CD14-positive monocyte (primary cell): ENCODE measurements around the gene NFATC2. TPM values are rescaled to one million over a fixed set of nuclear protein-coding genes. Genes with fewer than 3 reads are reported as not detected.

Experiments used
- DNase-seq, 3 donors: peaks; one replicate each; pipeline ENCODE4 v3.0.0-alpha.2; 2011 to 2022
- H2AFZ ChIP-seq: 2 replicates; pipeline ENCODE4 v1.6.0; 2012; ENCODE audit warnings: mild to moderate bottlenecking, low read depth, low read length, inconsistent platforms; ENCODE audit not compliant: insufficient read depth, poor library complexity, severe bottlenecking
- H3K27ac ChIP-seq, 2 donors: 1 replicate in 1 of 2; 2 replicates in 1 of 2; pipeline ENCODE4 v1.5.1; 2012 to 2013; ENCODE audit warnings: low read length in 2 of 2, control low read depth in 1 of 2, inconsistent platforms in 1 of 2, low read depth in 1 of 2, mild to moderate bottlenecking in 1 of 2
- H3K27me3 ChIP-seq, 2 donors: one replicate each; pipeline versions ENCODE4 v1.6.0 to v1.6.1; 2011 to 2013; ENCODE audit warnings: low read length in 2 of 2; ENCODE audit not compliant: control insufficient read depth in 2 of 2, insufficient read depth in 2 of 2
- H3K36me3 ChIP-seq, 2 donors: replicated peaks in 1 of 2; 1 replicate in 1 of 2; 2 replicates in 1 of 2; pipeline versions ENCODE4 v1.5.1 to v1.6.1; 2012 to 2013; ENCODE audit warnings: low read length in 2 of 2, control low read depth in 1 of 2, inconsistent platforms in 1 of 2, mild to moderate bottlenecking in 1 of 2; ENCODE audit not compliant: insufficient read depth in 2 of 2, control insufficient read depth in 1 of 2
- H3K4me1 ChIP-seq, 2 donors: 1 replicate in 1 of 2; 2 replicates in 1 of 2; pipeline versions ENCODE4 v1.5.1 to v1.6.1; 2012 to 2013; ENCODE audit warnings: low read length in 2 of 2, control low read depth in 1 of 2, inconsistent platforms in 1 of 2, mild to moderate bottlenecking in 1 of 2, moderate library complexity in 1 of 2; ENCODE audit not compliant: insufficient read depth in 2 of 2, control insufficient read depth in 1 of 2
- H3K4me2 ChIP-seq: replicated peaks from 2 replicates; pipeline ENCODE3; 2012; ENCODE audit warnings: low read length, moderate library complexity, mild to moderate bottlenecking; ENCODE audit not compliant: poor library complexity, severe bottlenecking; ENCODE audit errors: extremely low read depth
- H3K4me3 ChIP-seq, 3 experiments: fragments of 200-600 bp in 1 of 3; sonication (generic) in 1 of 3; replicated peaks in 1 of 3; 1 replicate in 2 of 3; 2 replicates in 1 of 3; pipeline ENCODE4 v1.5.1; 2011 to 2013; ENCODE audit warnings: low read length in 3 of 3, mild to moderate bottlenecking in 3 of 3, control low read depth in 2 of 3, low read depth in 2 of 3, inconsistent platforms in 1 of 3, moderate library complexity in 1 of 3
- H3K79me2 ChIP-seq: 2 replicates; pipeline ENCODE4 v1.6.0; 2012; ENCODE audit warnings: mild to moderate bottlenecking, control low read depth, inconsistent platforms, low read length, moderate library complexity; ENCODE audit not compliant: insufficient read depth
- H3K9ac ChIP-seq: 2 replicates; pipeline ENCODE4 v1.6.0; 2017; ENCODE audit warnings: low read length, mild to moderate bottlenecking; ENCODE audit not compliant: insufficient read depth, poor library complexity, severe bottlenecking
- H3K9me3 ChIP-seq, 2 donors: replicated peaks in 1 of 2; 1 replicate in 1 of 2; 2 replicates in 1 of 2; pipeline versions ENCODE4 v1.5.1 to v1.6.1; 2012 to 2013; ENCODE audit warnings: low read length in 2 of 2, control low read depth in 1 of 2; ENCODE audit not compliant: control insufficient read depth in 1 of 2, insufficient read depth in 1 of 2
- H4K20me1 ChIP-seq: 2 replicates; pipeline ENCODE4 v1.6.0; 2012; ENCODE audit warnings: mild to moderate bottlenecking, low read length, control low read depth, moderate library complexity; ENCODE audit not compliant: insufficient read depth
- H3K27ac Mint-ChIP-seq, 7 donors: one replicate each; pipeline ENCODE4 v1.8.0; 2020; ENCODE audit warnings: mild to moderate bottlenecking in 7 of 7, mixed read lengths in 7 of 7, moderate library complexity in 6 of 7, inconsistent platforms in 2 of 7
- H3K27me3 Mint-ChIP-seq, 3 donors: one replicate each; pipeline ENCODE4 v1.8.0; 2021 to 2022; ENCODE audit warnings: low read depth in 3 of 3, mild to moderate bottlenecking in 3 of 3, mixed read lengths in 3 of 3, moderate library complexity in 3 of 3, inconsistent platforms in 1 of 3
- H3K36me3 Mint-ChIP-seq, 2 donors: one replicate each; pipeline ENCODE4 v1.8.0; 2020; ENCODE audit warnings: mixed read lengths in 2 of 2, inconsistent platforms in 1 of 2, mild to moderate bottlenecking in 1 of 2
- H3K4me1 Mint-ChIP-seq: one replicate; pipeline ENCODE4 v1.8.0; 2020; ENCODE audit warnings: mild to moderate bottlenecking, mixed read lengths
- H3K4me3 Mint-ChIP-seq, 2 donors: one replicate each; pipeline ENCODE4 v1.8.0; 2020; ENCODE audit warnings: mild to moderate bottlenecking in 2 of 2, mixed read lengths in 2 of 2, moderate library complexity in 1 of 2
- H3K9me3 Mint-ChIP-seq, 7 donors: one replicate each; pipeline ENCODE4 v1.8.0; 2020 to 2022; ENCODE audit warnings: mixed read lengths in 7 of 7, mild to moderate bottlenecking in 6 of 7, moderate library complexity in 6 of 7, inconsistent platforms in 2 of 7
- WGBS: methylation state at CpG from one replicate; pipeline ENCODE4 v1.1.5; 2013; ENCODE audit warnings: missing lambda C conversion rate; ENCODE audit not compliant: insufficient coverage; 5-methylcytosine and 5-hydroxymethylcytosine counted together
- intact Hi-C, 2 donors: fragments of 100-400 bp; cut with micrococcal nuclease; formaldehyde crosslinking; loops; one replicate each; pipeline versions ENCODE4 v1.15.0 to v1.15.1; 2023
- polyA plus RNA-seq, 3 donors: library from polyadenylated mRNA; depleted of rRNA in 1 of 3; unstranded in 2 of 3; stranded (reverse) in 1 of 3; fragments of 300-500 nt in 2 of 3; fragments of >200 nt in 1 of 3; fragmentation: Illumina TruSeq in 2 of 3; gene quantifications; 1 replicate in 2 of 3; 2 replicates in 1 of 3; pipeline ENCODE4 v1.2.3, GENCODE V29; 2012 to 2021
- TF ChIP-seq, protein P1 (sequence below): fragments of 200-600 bp; IDR thresholded peaks from one replicate; pipeline ENCODE4 v1.8.0; 2022; ENCODE audit warnings: antibody characterized with exemption, mild to moderate bottlenecking

NFATC2 gene
- polyA plus RNA-seq, 3 donors: 0.03 to 0.18 (median 0.11) TPM

DNA sequence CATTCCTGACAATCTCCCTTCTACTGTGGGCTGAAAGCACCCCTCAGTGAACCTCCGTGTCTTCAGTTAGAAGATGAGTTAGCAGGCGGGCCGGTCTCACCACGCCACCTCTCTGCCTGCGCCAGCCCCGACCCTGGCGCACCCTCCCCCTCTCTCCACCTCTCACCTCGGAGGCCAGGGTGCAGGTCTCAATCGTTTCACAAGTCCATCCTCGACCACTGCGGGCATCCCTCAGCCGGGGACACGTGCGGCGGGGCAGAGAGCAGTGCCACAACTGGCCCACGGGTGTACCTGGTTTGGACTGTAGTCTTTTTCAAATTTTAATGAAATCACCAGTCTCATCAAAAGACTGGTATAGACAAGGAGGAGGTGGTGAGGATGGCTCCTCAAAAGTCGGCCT lies 34.4 kb downstream of the NFATC2 start:
- DNase-seq: no peak
- TF ChIP-seq, protein P1, sequence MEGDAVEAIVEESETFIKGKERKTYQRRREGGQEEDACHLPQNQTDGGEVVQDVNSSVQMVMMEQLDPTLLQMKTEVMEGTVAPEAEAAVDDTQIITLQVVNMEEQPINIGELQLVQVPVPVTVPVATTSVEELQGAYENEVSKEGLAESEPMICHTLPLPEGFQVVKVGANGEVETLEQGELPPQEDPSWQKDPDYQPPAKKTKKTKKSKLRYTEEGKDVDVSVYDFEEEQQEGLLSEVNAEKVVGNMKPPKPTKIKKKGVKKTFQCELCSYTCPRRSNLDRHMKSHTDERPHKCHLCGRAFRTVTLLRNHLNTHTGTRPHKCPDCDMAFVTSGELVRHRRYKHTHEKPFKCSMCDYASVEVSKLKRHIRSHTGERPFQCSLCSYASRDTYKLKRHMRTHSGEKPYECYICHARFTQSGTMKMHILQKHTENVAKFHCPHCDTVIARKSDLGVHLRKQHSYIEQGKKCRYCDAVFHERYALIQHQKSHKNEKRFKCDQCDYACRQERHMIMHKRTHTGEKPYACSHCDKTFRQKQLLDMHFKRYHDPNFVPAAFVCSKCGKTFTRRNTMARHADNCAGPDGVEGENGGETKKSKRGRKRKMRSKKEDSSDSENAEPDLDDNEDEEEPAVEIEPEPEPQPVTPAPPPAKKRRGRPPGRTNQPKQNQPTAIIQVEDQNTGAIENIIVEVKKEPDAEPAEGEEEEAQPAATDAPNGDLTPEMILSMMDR: no peak
- Mint-ChIP-seq H3K4me1 (peaks cover 5% of the 10 kb centered on the region), H3K36me3 (peaks cover 0 to 4% of the 10 kb centered on the region in 2 donors), H3K4me3 (no peak overlapping the region), H3K27ac (no peak overlapping the region), H3K9me3 (no peaks in the 10 kb centered on the region), H3K27me3 (no peaks in the 10 kb centered on the region)
- H3K4me2 ChIP-seq: no peak overlapping the region
- WGBS: 84% methylated on average over 9 of the region's 17 CpGs
- no peaks in the 10 kb centered on the region for H3K79me2 ChIP-seq
- H3K27me3 ChIP-seq: no peaks in the 10 kb centered on the region
- no peak overlapping the region for H2AFZ ChIP-seq
- no peaks in the 10 kb centered on the region for H4K20me1 ChIP-seq
- no peak overlapping the region for H3K4me3 ChIP-seq
- H3K36me3 ChIP-seq: no peaks in the 10 kb centered on the region
- H3K9ac ChIP-seq: no peak overlapping the region
- H3K27ac ChIP-seq: no peak overlapping the region
- H3K9me3 ChIP-seq: no peaks in the 10 kb centered on the region
- intact Hi-C loops: no loop called here
- peaks cover 5 to 7% of the 10 kb centered on the region in 2 donors for H3K4me1 ChIP-seq

DNA sequence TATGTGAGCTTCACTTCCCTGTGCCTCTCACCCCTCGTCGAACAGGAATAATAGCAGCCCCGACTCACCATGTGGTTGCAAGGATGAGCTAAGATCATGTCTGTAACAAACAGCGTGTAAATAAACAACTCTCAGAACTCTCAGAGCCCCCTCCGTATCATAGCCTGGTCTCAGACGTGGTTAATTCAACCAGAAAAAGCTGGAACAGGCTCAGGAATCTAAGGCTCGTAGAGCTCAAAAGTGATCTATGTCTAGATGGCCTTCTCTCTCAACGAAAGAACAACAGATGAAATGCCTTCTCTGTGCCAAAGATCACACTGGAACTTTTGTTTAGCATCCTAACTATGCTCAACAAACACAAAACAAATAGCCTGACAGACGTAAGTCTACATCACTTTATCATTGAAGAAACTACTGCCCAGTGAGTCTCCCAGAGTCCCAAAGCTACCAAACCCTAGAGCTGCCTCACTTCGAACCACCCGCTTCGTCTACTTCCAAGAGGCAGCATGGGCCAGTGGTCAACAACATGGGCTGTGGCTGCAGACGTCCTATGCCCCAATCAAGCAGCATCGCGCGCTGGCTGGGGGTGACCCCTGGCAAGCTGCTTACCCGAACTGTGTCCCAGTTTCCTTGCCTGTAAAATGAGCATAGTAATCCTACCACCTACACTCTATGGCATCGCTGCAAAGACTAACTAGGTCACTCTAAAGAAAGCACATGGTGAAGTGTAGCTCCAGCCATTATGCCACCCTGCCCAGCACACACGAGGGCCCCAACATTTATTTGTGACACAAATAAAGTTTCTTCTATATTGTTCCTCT lies 35.1 kb downstream of the NFATC2 start:
- Histone ChIP-seq H3K4me1 (peaks cover 5 to 7% of the 10 kb centered on the region in 2 donors), H3K27ac (no peak overlapping the region), H3K4me2 (no peak overlapping the region), H2AFZ (no peak overlapping the region), H3K9me3 (no peaks in the 10 kb centered on the region), H4K20me1 (no peaks in the 10 kb centered on the region), H3K9ac (no peak overlapping the region), H3K27me3 (no peaks in the 10 kb centered on the region), H3K36me3 (no peaks in the 10 kb centered on the region), H3K79me2 (no peaks in the 10 kb centered on the region), H3K4me3 (no peak overlapping the region)
- Mint-ChIP-seq H3K4me3 (no peak overlapping the region), H3K27ac (peak overlapping the region in 1 of 7 donors; percentile 64), H3K9me3 (no peaks in the 10 kb centered on the region), H3K27me3 (no peaks in the 10 kb centered on the region), H3K4me1 (peaks cover 5% of the 10 kb centered on the region), H3K36me3 (peaks cover 0 to 4% of the 10 kb centered on the region in 2 donors)
- DNase-seq: no peak
- WGBS: 93% methylated on average over 17 of the region's 19 CpGs
- intact Hi-C loops: no loop called here
- TF ChIP-seq, protein P1: no peak
